GM23248 (cell line): ENCODE results near the gene LRPAP1. TPM values are rescaled to one million over a fixed set of nuclear protein-coding genes. Genes with fewer than 3 reads are reported as not detected.

Source experiments
- DNase-seq: peaks from one replicate; pipeline ENCODE4 v3.0.0-alpha.2; 2015
- H2AFZ ChIP-seq: fragments of 200-600 bp; sonication (generic); 2 replicates; pipeline ENCODE4 v1.6.1; 2016; ENCODE audit warnings: antibody characterized with exemption
- H3F3A ChIP-seq: fragments of 200-600 bp; sonication (generic); 2 replicates; pipeline ENCODE4 v1.6.1; 2016; ENCODE audit warnings: mild to moderate bottlenecking, antibody characterized with exemption, mixed run types; ENCODE audit not compliant: insufficient read depth
- H3K27ac ChIP-seq: fragments of 200-600 bp; sonication (generic); 2 replicates; pipeline ENCODE4 v1.5.1; 2016; ENCODE audit warnings: mild to moderate bottlenecking
- H3K27me3 ChIP-seq: fragments of 200-600 bp; sonication (generic); replicated peaks from 2 replicates; pipeline ENCODE4 v1.6.1; 2016; ENCODE audit warnings: mild to moderate bottlenecking; ENCODE audit not compliant: insufficient read depth
- H3K36me3 ChIP-seq: fragments of 200-600 bp; sonication (generic); 2 replicates; pipeline ENCODE4 v1.6.1; 2016; ENCODE audit warnings: low read depth, mild to moderate bottlenecking
- H3K4me1 ChIP-seq: fragments of 200-600 bp; sonication (generic); 2 replicates; pipeline ENCODE4 v1.6.1; 2016; ENCODE audit warnings: mild to moderate bottlenecking; ENCODE audit not compliant: insufficient read depth
- H3K4me2 ChIP-seq: fragments of 200-600 bp; sonication (generic); one replicate; pipeline ENCODE4 v1.6.1; 2016; ENCODE audit warnings: mild to moderate bottlenecking; ENCODE audit not compliant: unreplicated experiment
- H3K4me3 ChIP-seq: fragments of 200-600 bp; sonication (generic); 2 replicates; pipeline ENCODE4 v1.5.1; 2016; ENCODE audit warnings: mild to moderate bottlenecking
- H3K79me2 ChIP-seq: fragments of 200-600 bp; sonication (generic); 2 replicates; pipeline ENCODE4 v1.6.1; 2016; ENCODE audit warnings: mild to moderate bottlenecking; ENCODE audit not compliant: insufficient read depth
- H3K9ac ChIP-seq: fragments of 200-600 bp; sonication (generic); 2 replicates; pipeline ENCODE4 v1.6.1; 2016; ENCODE audit warnings: mild to moderate bottlenecking
- H3K9me2 ChIP-seq: fragments of 200-600 bp; sonication (generic); 2 replicates; pipeline ENCODE4 v1.6.1; 2016; ENCODE audit warnings: mixed run types, mild to moderate bottlenecking, moderate library complexity; ENCODE audit not compliant: insufficient read depth
- H3K9me3 ChIP-seq: fragments of 200-600 bp; sonication (generic); one replicate; pipeline ENCODE4 v1.6.1; 2017; ENCODE audit warnings: low read depth
- H4K20me1 ChIP-seq: fragments of 200-600 bp; sonication (generic); 2 replicates; pipeline ENCODE4 v1.6.0; 2016; ENCODE audit not compliant: insufficient read depth
- EZH2 ChIP-seq: fragments of 200-600 bp; sonication (generic); IDR thresholded peaks from 2 replicates; pipeline ENCODE4 v1.6.1; 2018; ENCODE audit warnings: antibody characterized with exemption, mild to moderate bottlenecking; ENCODE audit not compliant: insufficient read depth, poor library complexity, severe bottlenecking
- EZH2phosphoT487 ChIP-seq: fragments of 200-600 bp; sonication (generic); IDR thresholded peaks from 2 replicates; pipeline ENCODE4 v1.6.1; 2018; ENCODE audit warnings: antibody characterized with exemption, moderate library complexity, mild to moderate bottlenecking, low read depth; ENCODE audit not compliant: insufficient read depth
- WGBS, 2 experiments: methylation state at CpG; one replicate each; pipeline ENCODE4 v1.1.6; 2015 to 2017; ENCODE audit warnings: low lambda C conversion rate in 2 of 2, low coverage in 1 of 2; ENCODE audit errors: missing lambda C conversion rate in 2 of 2; 5-methylcytosine and 5-hydroxymethylcytosine counted together
- in situ Hi-C: fragments of 300-500 bp; cut with MboI; formaldehyde crosslinking; loops from 2 replicates; pipeline ENCODE4 v1.15.0; 2020
- polyA plus RNA-seq: library from polyadenylated mRNA; unstranded; fragments of >200 nt; fragmentation: Nextera tagmentation; extraction: Ambion mirVana; gene quantifications from 2 replicates; pipeline ENCODE4 v1.2.1, GENCODE V29; 2016
- total RNA-seq: library from RNA; depleted of rRNA; stranded (reverse); fragments of >200 nt; shearing (Covaris generic); gene quantifications from 2 replicates; pipeline ENCODE4 v1.2.3, GENCODE V29; 2014

Gene LRPAP1
- total and polyA plus RNA-seq, 2 experiments from 2014 or later = 237 to 338 TPM

GRCh38 chr4:3533423-3533820 lies 1.2 kb upstream of the LRPAP1 start:
- Histone ChIP-seq H3K4me2 (no peak overlapping the region), H2AFZ (no peak overlapping the region), H3K4me3 (no peak overlapping the region), H3K27ac (no peak overlapping the region), H3K79me2 (peaks cover 35% of the 10 kb centered on the region), H3K27me3 (no peaks in the 10 kb centered on the region), H3K9me2 (no peaks in the 10 kb centered on the region), H4K20me1 (no peaks in the 10 kb centered on the region), H3K9ac (no peak overlapping the region), H3K36me3 (no peaks in the 10 kb centered on the region), H3K4me1 (peaks cover 8% of the 10 kb centered on the region; the same call in 1 of the 2 replicates), H3K9me3 (no peaks in the 10 kb centered on the region), H3F3A (no peaks in the 10 kb centered on the region)
- in situ Hi-C loops = no loop called here
- no peak for DNase-seq
- 84 to 85% methylated on average over 7 of the region's 7 CpGs for WGBS, 2 experiments
- TF ChIP-seq EZH2 (no peak), EZH2phosphoT487 (no peak)

DNA sequence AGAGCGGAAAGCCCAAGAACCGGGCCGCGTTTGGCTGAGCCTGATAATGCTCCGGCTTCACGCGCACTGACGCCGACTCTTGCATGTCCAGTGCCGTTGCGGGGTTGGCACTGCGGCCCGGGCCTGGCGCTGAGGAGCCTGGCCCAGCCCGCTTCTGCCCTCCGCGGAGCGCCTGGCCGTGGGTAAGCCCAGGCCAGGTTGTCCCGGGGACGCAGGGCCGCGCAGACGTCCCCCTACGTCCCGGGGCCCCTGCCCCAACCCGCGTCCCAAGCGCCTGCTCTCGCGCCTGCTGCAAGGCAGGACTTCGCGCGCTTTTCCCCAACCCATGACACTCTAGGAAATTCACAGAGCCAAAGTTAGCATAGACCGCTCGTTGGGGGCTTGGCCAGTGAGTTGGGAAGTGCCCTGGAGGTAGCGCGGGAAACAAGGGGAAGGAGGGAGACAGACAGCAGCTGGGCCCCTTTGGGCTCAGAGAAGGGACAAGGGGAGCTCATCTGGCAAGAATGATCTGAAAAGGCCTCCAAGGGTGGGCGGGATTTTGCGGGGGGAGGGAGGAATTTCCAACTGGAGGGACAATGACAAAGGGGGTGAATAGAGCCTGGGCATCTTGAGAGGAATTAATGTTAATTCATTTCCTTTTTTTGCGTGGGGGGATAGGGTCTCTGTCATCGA lies 665 bp upstream of the LRPAP1 start:
- Histone ChIP-seq H3K4me1 (peaks cover 8% of the 10 kb centered on the region; the same call in 1 of the 2 replicates), H3K9ac (peak overlapping the region; percentile 53), H2AFZ (peak overlapping the region; percentile 81), H4K20me1 (no peaks in the 10 kb centered on the region), H3K27ac (no peak overlapping the region), H3K36me3 (no peaks in the 10 kb centered on the region), H3K27me3 (no peaks in the 10 kb centered on the region), H3F3A (no peaks in the 10 kb centered on the region), H3K79me2 (peaks cover 41% of the 10 kb centered on the region), H3K9me2 (no peaks in the 10 kb centered on the region), H3K4me3 (peak overlapping the region; percentile 86), H3K9me3 (no peaks in the 10 kb centered on the region), H3K4me2 (peak overlapping the region; percentile 64)
- in situ Hi-C loops = no loop called here
- peak; percentile 86 for DNase-seq
- WGBS, 2 experiments = 7 to 11% methylated on average over 37 to 42 of the region's 42 CpGs
- TF ChIP-seq EZH2 (no peak), EZH2phosphoT487 (no peak)

- DNase-seq = no peak
- WGBS, 2 experiments = 12 to 14% methylated on average over 17 of the region's 17 CpGs
- H3F3A ChIP-seq = no peaks in the 10 kb centered on the region
- TF ChIP-seq EZH2phosphoT487 = no peak
- no peak for TF ChIP-seq EZH2
- H3K27me3 ChIP-seq = no peaks in the 10 kb centered on the region
- in situ Hi-C loops = no loop called here
- peak overlapping the region; percentile 73 for H2AFZ ChIP-seq
- peaks cover 54% of the 10 kb centered on the region for H3K79me2 ChIP-seq
- peaks cover 8% of the 10 kb centered on the region; the same call in 1 of the 2 replicates for H3K4me1 ChIP-seq
- H3K36me3 ChIP-seq = no peaks in the 10 kb centered on the region
- no peaks in the 10 kb centered on the region for H4K20me1 ChIP-seq
- peak overlapping the region; percentile 92 for H3K4me2 ChIP-seq
- H3K9ac ChIP-seq = peak overlapping the region; percentile 83
- H3K9me2 ChIP-seq = no peaks in the 10 kb centered on the region
- no peak overlapping the region for H3K27ac ChIP-seq
- H3K9me3 ChIP-seq = no peaks in the 10 kb centered on the region
- peak overlapping the region; percentile 86 for H3K4me3 ChIP-seq
These were observed 824 bp downstream of the LRPAP1 start for GRCh38 chr4:3531318-3531878.

- WGBS, 2 experiments = 66 to 68% methylated on average over 17 to 18 of the region's 18 CpGs
- Histone ChIP-seq H3K36me3 (no peaks in the 10 kb centered on the region), H3K9me2 (no peaks in the 10 kb centered on the region), H3K27me3 (no peaks in the 10 kb centered on the region), H3F3A (no peaks in the 10 kb centered on the region), H2AFZ (no peak overlapping the region), H3K9ac (peak overlapping the region; percentile 83), H3K4me1 (peaks cover 8% of the 10 kb centered on the region; the same call in 1 of the 2 replicates), H3K4me3 (peak overlapping the region; percentile 86), H3K79me2 (peaks cover 54% of the 10 kb centered on the region), H3K27ac (no peak overlapping the region), H4K20me1 (no peaks in the 10 kb centered on the region), H3K4me2 (peak overlapping the region; percentile 92), H3K9me3 (no peaks in the 10 kb centered on the region)
- DNase-seq = no peak
- TF ChIP-seq EZH2 = no peak
- TF ChIP-seq EZH2phosphoT487 = no peak
- in situ Hi-C loops = no loop called here
These were observed 1.5 kb downstream of the LRPAP1 start for GRCh38 chr4:3530663-3531254.
